ENCODE measurements around the gene TRIM25. TPM values are rescaled to one million over a fixed set of nuclear protein-coding genes. Genes with fewer than 3 reads are reported as not detected.

The TRIM25 gene
- total RNA-seq, 1 donor from 2014 or later: 70.0 TPM

GRCh38 chr17:56894859-56895455 lies 18.9 kb downstream of the TRIM25 start:
- no peaks in the 10 kb centered on the region for H3K9me3 ChIP-seq
- no peak overlapping the region for H3K4me3 ChIP-seq
- H3K27ac ChIP-seq: no peak overlapping the region
- DNase-seq (ENCODE audit: extremely low spot score in 2 of 2): no peak
- intact Hi-C loops (cut with DNase I): no loop called here
- peaks cover 3 to 81% of the 10 kb centered on the region in 2 donors for H3K36me3 ChIP-seq
- peaks cover 36% of the 10 kb centered on the region for H3K4me1 ChIP-seq
- no peaks in the 10 kb centered on the region for H3K27me3 ChIP-seq
- no peak for TF ChIP-seq POLR2A (IDR thresholded peaks at IDR 0.05)
- no peak for TF ChIP-seq CTCF (IDR thresholded peaks at IDR 0.05)
- TF ChIP-seq POLR2AphosphoS5 (IDR thresholded peaks at IDR 0.05; ENCODE audit: insufficient read depth in 1 of 2, low read depth in 1 of 2): no peak

- Histone ChIP-seq H3K4me1 (peaks cover 42% of the 10 kb centered on the region), H3K27me3 (no peaks in the 10 kb centered on the region), H3K9me3 (no peaks in the 10 kb centered on the region), H3K4me3 (no peak overlapping the region), H3K36me3 (peaks cover 3 to 70% of the 10 kb centered on the region in 2 donors), H3K27ac (peak overlapping the region; percentile 24)
- intact Hi-C loops (cut with DNase I): no loop called here
- TF ChIP-seq POLR2AphosphoS5 (IDR thresholded peaks at IDR 0.05; ENCODE audit: insufficient read depth in 1 of 2, low read depth in 1 of 2) (no peak), POLR2A (IDR thresholded peaks at IDR 0.05) (no peak)
- no peak for DNase-seq (ENCODE audit: extremely low spot score in 2 of 2)
Observed at GRCh38 chr17:56893503-56893902, 20.3 kb downstream of the TRIM25 start.

GRCh38 chr17:56892333-56892732 lies 21.5 kb downstream of the TRIM25 start:
- intact Hi-C loops (cut with DNase I): no loop called here
- DNase-seq (ENCODE audit: extremely low spot score in 2 of 2): no peak
- H3K4me1 ChIP-seq: peaks cover 42% of the 10 kb centered on the region
- TF ChIP-seq POLR2A (IDR thresholded peaks at IDR 0.05) (no peak), POLR2AphosphoS5 (IDR thresholded peaks at IDR 0.05; ENCODE audit: insufficient read depth in 1 of 2, low read depth in 1 of 2) (no peak), CTCF (IDR thresholded peaks at IDR 0.05) (no peak)
- H3K9me3 ChIP-seq: no peaks in the 10 kb centered on the region
- H3K4me3 ChIP-seq: no peak overlapping the region
- peak overlapping the region; percentile 77 for H3K27ac ChIP-seq
- peaks cover 3 to 70% of the 10 kb centered on the region in 2 donors for H3K36me3 ChIP-seq
- H3K27me3 ChIP-seq: no peaks in the 10 kb centered on the region

GRCh38 chr17:56891751-56892150 lies 22.1 kb downstream of the TRIM25 start:
- TF ChIP-seq POLR2AphosphoS5 (IDR thresholded peaks at IDR 0.05; ENCODE audit: insufficient read depth in 1 of 2, low read depth in 1 of 2) (no peak), CTCF (IDR thresholded peaks at IDR 0.05) (no peak), POLR2A (IDR thresholded peaks at IDR 0.05) (no peak)
- Histone ChIP-seq H3K27ac (peak overlapping the region; percentile 77), H3K36me3 (peaks cover 3 to 69% of the 10 kb centered on the region in 2 donors), H3K27me3 (no peaks in the 10 kb centered on the region), H3K4me3 (no peak overlapping the region), H3K4me1 (peaks cover 42% of the 10 kb centered on the region), H3K9me3 (no peaks in the 10 kb centered on the region)
- DNase-seq (ENCODE audit: extremely low spot score in 2 of 2): no peak
- intact Hi-C loops (cut with DNase I): no loop called here

GRCh38 chr17:56890906-56891674 lies 22.8 kb downstream of the TRIM25 start:
- peak overlapping the region; percentile 77 for H3K27ac ChIP-seq
- TF ChIP-seq POLR2A (IDR thresholded peaks at IDR 0.05) (no peak), POLR2AphosphoS5 (IDR thresholded peaks at IDR 0.05; ENCODE audit: insufficient read depth in 1 of 2, low read depth in 1 of 2) (no peak), CTCF (IDR thresholded peaks at IDR 0.05) (no peak)
- H3K36me3 ChIP-seq: peaks cover 3 to 62% of the 10 kb centered on the region in 2 donors
- intact Hi-C loops (cut with DNase I): no loop called here
- H3K4me3 ChIP-seq: no peak overlapping the region
- no peaks in the 10 kb centered on the region for H3K9me3 ChIP-seq
- DNase-seq (ENCODE audit: extremely low spot score in 2 of 2): no peak
- no peaks in the 10 kb centered on the region for H3K27me3 ChIP-seq
- H3K4me1 ChIP-seq: peaks cover 42% of the 10 kb centered on the region

All from vagina (tissue), 2 donors.